DND-41 (cell line): ENCODE data around the gene GJB6.

ENCODE experiments used
- ATAC-seq: fragments of 200-7000 bp; cut with Tn5 transposase; 3 replicates; pipeline ENCODE4 v1.9.1; 2021; ENCODE audit warnings: low read depth; ENCODE audit not compliant: insufficient read depth
- DNase-seq: peaks from one replicate; pipeline ENCODE4 v3.0.0-alpha.2; 2020
- H2AFZ ChIP-seq: 2 replicates; pipeline ENCODE4 v1.6.0; 2012; ENCODE audit warnings: low read depth, low read length
- H3K27ac ChIP-seq: 2 replicates; pipeline ENCODE4 v1.5.1; 2012; ENCODE audit warnings: low read length, inconsistent platforms
- H3K27me3 ChIP-seq: fragments of 200-600 bp; sonication (generic); 2 replicates; pipeline ENCODE4 v1.6.0; 2012; ENCODE audit warnings: low read length, mild to moderate bottlenecking, inconsistent platforms; ENCODE audit not compliant: insufficient read depth, poor library complexity
- H3K36me3 ChIP-seq: 2 replicates; pipeline ENCODE4 v1.5.1; 2012; ENCODE audit warnings: low read length, inconsistent platforms; ENCODE audit not compliant: insufficient read depth
- H3K4me1 ChIP-seq: 2 replicates; pipeline ENCODE4 v1.5.1; 2012; ENCODE audit warnings: mild to moderate bottlenecking, low read length; ENCODE audit not compliant: insufficient read depth
- H3K4me2 ChIP-seq: 2 replicates; pipeline ENCODE4 v1.6.0; 2012; ENCODE audit warnings: mild to moderate bottlenecking, moderate library complexity, low read length, inconsistent platforms; ENCODE audit not compliant: insufficient read depth
- H3K4me3 ChIP-seq, 2 experiments: fragments of 200-600 bp in 1 of 2; shearing (Covaris generic) in 1 of 2; 2 replicates each; pipeline ENCODE4 v1.5.1; 2012 to 2016; ENCODE audit warnings: inconsistent platforms in 2 of 2, low read length in 2 of 2, mild to moderate bottlenecking in 2 of 2, low read depth in 1 of 2, moderate library complexity in 1 of 2
- H3K79me2 ChIP-seq: 2 replicates; pipeline ENCODE4 v1.6.0; 2012; ENCODE audit warnings: low read length, inconsistent platforms; ENCODE audit not compliant: insufficient read depth
- H3K9ac ChIP-seq: 2 replicates; pipeline ENCODE4 v1.6.0; 2012; ENCODE audit warnings: low read depth, mild to moderate bottlenecking, inconsistent platforms, low read length, moderate library complexity
- H3K9me3 ChIP-seq: 2 replicates; pipeline ENCODE4 v1.5.1; 2012; ENCODE audit warnings: low read length, moderate library complexity, mild to moderate bottlenecking, inconsistent platforms; ENCODE audit not compliant: insufficient read depth, severe bottlenecking
- H4K20me1 ChIP-seq: 2 replicates; pipeline ENCODE4 v1.6.0; 2012; ENCODE audit warnings: low read length; ENCODE audit not compliant: insufficient read depth
- CTCF ChIP-seq: IDR thresholded peaks from 2 replicates; pipeline ENCODE4 v1.5.1; 2012; ENCODE audit warnings: borderline replicate concordance, low read length, moderate library complexity, mild to moderate bottlenecking; ENCODE audit not compliant: poor library complexity, severe bottlenecking; ENCODE audit errors: extremely low read depth
- EZH2 ChIP-seq: IDR thresholded peaks from 3 replicates; pipeline ENCODE4 v1.6.1; 2012; ENCODE audit warnings: borderline replicate concordance, low read depth, mild to moderate bottlenecking, moderate library complexity, low read length, inconsistent platforms; ENCODE audit not compliant: severe bottlenecking

Gene GJB6

DNA sequence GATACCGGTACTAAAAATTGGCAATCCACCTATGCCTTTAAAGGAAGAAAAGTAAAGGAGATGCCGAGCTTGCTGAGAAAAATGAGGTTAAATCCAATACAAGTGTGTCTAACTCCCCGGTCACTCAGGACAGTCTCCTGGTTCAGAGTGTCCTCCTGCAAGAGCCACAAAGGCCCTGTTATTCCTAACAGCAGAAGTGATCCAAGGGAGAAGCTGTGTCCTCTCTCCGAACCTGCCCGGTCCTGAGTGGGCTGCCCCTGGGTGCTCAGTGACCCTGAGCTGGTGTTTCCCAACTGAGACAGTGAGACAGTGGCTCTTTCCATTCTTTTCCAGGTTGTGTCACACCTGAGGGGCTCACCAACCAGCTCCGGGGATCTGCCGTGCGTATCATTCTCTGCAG, 4.8 kb downstream of the GJB6 start:
- Histone ChIP-seq H3K27me3 (peaks cover 4% of the 10 kb centered on the region), H3K9me3 (no peaks in the 10 kb centered on the region), H3K4me1 (no peaks in the 10 kb centered on the region), H3K79me2 (no peaks in the 10 kb centered on the region), H2AFZ (no peak overlapping the region), H3K36me3 (no peaks in the 10 kb centered on the region), H3K27ac (no peak overlapping the region), H4K20me1 (no peaks in the 10 kb centered on the region), H3K4me2 (no peak overlapping the region), H3K9ac (no peak overlapping the region), H3K4me3 (no peak overlapping the region)
- TF ChIP-seq CTCF (no peak), EZH2 (no peak)
- ATAC-seq (no peak), DNase-seq (no peak)

DNA sequence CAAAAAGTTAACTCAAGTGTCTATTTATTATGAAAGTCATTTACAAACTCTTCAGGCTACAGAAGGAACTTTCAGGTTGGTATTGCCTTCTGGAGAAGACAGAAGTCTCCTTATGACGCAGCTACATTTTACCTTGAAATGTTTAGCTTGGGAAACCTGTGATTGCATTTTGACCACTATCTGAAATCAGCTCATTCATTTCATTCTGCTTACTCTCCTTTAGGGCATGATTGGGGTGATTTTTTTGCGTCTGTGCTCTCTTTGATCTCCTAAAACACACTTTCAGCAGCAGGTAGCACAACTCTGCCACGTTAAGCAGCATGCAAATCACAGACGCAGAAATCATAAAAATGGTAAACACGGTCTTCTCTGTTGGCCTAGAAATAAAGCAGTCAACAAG, 9.6 kb downstream of the GJB6 start:
- no peak for ATAC-seq
- Histone ChIP-seq H4K20me1 (no peaks in the 10 kb centered on the region), H3K9ac (no peak overlapping the region)

GRCh38 chr13:20221772-20222171, 10.3 kb downstream of the GJB6 start:
- Histone ChIP-seq H3K27ac (no peak overlapping the region), H3K4me2 (no peak overlapping the region), H3K4me1 (0 out of 2 replicates have a peak, but pooled peaks cover 5% of the 10 kb centered on the region), H3K9ac (no peak overlapping the region), H3K79me2 (no peaks in the 10 kb centered on the region), H3K36me3 (no peaks in the 10 kb centered on the region), H4K20me1 (no peaks in the 10 kb centered on the region), H3K4me3 (no peak overlapping the region), H3K27me3 (peaks cover 13% of the 10 kb centered on the region), H3K9me3 (no peaks in the 10 kb centered on the region), H2AFZ (no peak overlapping the region)
- TF ChIP-seq EZH2 (no peak), CTCF (no peak)
- no peak for DNase-seq
- 0 out of 3 replicates have a peak, but pooled peaks have one; percentile 33 for ATAC-seq

More for the DNA sequence above, 9.6 kb downstream of the GJB6 start:
- Histone ChIP-seq H3K79me2 (no peaks in the 10 kb centered on the region), H2AFZ (no peak overlapping the region), H3K4me1 (0 out of 2 replicates have a peak, but pooled peaks cover 5% of the 10 kb centered on the region), H3K27me3 (peaks cover 6% of the 10 kb centered on the region), H3K4me3 (no peak overlapping the region), H3K36me3 (no peaks in the 10 kb centered on the region), H3K27ac (no peak overlapping the region), H3K4me2 (no peak overlapping the region), H3K9me3 (no peaks in the 10 kb centered on the region)
- no peak for DNase-seq
- no peak for TF ChIP-seq CTCF
- no peak for TF ChIP-seq EZH2

- Histone ChIP-seq H3K27ac (no peak overlapping the region), H3K4me1 (0 out of 2 replicates have a peak, but pooled peaks cover 5% of the 10 kb centered on the region), H3K9ac (no peak overlapping the region), H3K4me3 (no peak overlapping the region), H3K36me3 (no peaks in the 10 kb centered on the region), H3K27me3 (peaks cover 9% of the 10 kb centered on the region), H3K9me3 (no peaks in the 10 kb centered on the region), H2AFZ (no peak overlapping the region), H4K20me1 (no peaks in the 10 kb centered on the region), H3K79me2 (no peaks in the 10 kb centered on the region), H3K4me2 (peak overlapping the region; percentile 16; the same call in 1 of the 2 replicates)
- ATAC-seq = peak; percentile 67; the same call in 2 of the 3 replicates
- TF ChIP-seq EZH2 = no peak
- TF ChIP-seq CTCF = no peak
- DNase-seq = no peak
Observed at GRCh38 chr13:20219577-20219976, 12.5 kb downstream of the GJB6 start.
